GM06990 (cell line): ENCODE results near the gene TXNRD1.
"Not testable (repeated sequence)": the region's sequence is repeated elsewhere in the genome, so short reads cannot be mapped to it uniquely, and the experiment has no call there.

Experiments
- DNase-seq: peaks from one replicate; pipeline ENCODE4 v3.0.0-alpha.2; 2011; ENCODE audit not compliant: insufficient read length; ENCODE audit errors: extremely low read depth
- H3K27me3 ChIP-seq: replicated peaks from 2 replicates; pipeline ENCODE4 v1.6.0; 2011; ENCODE audit warnings: low read length; ENCODE audit not compliant: control insufficient read depth, insufficient read depth
- H3K36me3 ChIP-seq: 2 replicates; pipeline ENCODE4 v1.5.1; 2011; ENCODE audit warnings: low read length; ENCODE audit not compliant: control insufficient read depth, insufficient read depth
- H3K4me3 ChIP-seq: replicated peaks from 2 replicates; pipeline ENCODE4 v1.5.1; 2011; ENCODE audit warnings: low read depth, mild to moderate bottlenecking, control low read depth, low read length
- TF ChIP-seq, protein P1 (sequence below): IDR thresholded peaks from 2 replicates; pipeline ENCODE4 v1.5.1; 2011; ENCODE audit warnings: low read length, control low read depth, mild to moderate bottlenecking, inconsistent platforms; ENCODE audit not compliant: insufficient read depth, poor library complexity, severe bottlenecking

The TXNRD1 gene

DNA sequence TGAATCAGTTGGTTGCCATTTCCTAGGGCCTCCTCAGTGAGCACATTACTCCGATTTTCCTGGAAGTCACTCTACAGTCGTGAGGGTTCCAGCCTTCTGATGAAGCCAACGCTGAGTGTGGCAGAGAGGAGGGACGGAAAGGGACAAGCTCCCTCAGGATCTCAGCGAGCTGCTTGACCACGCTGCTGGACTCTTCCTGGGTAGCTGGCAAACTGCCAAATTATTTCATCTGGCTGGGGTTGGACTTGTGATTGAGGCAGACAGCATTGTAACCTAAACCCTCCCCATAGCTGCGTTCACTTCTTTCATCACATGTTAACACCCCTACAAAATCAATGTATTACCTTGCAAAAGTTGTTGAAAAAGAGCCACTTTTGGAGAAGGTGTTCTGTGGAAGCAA lies 171.6 kb downstream of the TXNRD1 start:
- TF ChIP-seq, protein P1, sequence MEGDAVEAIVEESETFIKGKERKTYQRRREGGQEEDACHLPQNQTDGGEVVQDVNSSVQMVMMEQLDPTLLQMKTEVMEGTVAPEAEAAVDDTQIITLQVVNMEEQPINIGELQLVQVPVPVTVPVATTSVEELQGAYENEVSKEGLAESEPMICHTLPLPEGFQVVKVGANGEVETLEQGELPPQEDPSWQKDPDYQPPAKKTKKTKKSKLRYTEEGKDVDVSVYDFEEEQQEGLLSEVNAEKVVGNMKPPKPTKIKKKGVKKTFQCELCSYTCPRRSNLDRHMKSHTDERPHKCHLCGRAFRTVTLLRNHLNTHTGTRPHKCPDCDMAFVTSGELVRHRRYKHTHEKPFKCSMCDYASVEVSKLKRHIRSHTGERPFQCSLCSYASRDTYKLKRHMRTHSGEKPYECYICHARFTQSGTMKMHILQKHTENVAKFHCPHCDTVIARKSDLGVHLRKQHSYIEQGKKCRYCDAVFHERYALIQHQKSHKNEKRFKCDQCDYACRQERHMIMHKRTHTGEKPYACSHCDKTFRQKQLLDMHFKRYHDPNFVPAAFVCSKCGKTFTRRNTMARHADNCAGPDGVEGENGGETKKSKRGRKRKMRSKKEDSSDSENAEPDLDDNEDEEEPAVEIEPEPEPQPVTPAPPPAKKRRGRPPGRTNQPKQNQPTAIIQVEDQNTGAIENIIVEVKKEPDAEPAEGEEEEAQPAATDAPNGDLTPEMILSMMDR = no peak
- H3K27me3 ChIP-seq = no peaks in the 10 kb centered on the region
- no peak for DNase-seq
- no peaks in the 10 kb centered on the region for H3K36me3 ChIP-seq
- H3K4me3 ChIP-seq = no peak overlapping the region

GRCh38 chr12:104394086-104394485 lies 178.5 kb downstream of the TXNRD1 start:
- not testable (repeated sequence) for DNase-seq, H3K4me3 ChIP-seq, H3K36me3 ChIP-seq, H3K27me3 ChIP-seq
